Common myeloid progenitor, CD34-positive (primary cell): ENCODE measurements around the gene ANGPTL1.
"Not testable (repeated sequence)": the region's sequence is repeated elsewhere in the genome, so short reads cannot be mapped to it uniquely, and the experiment has no call there.

Experiments
- CTCF ChIA-PET: fragments of 350-600 bp; sonication (Branson Sonifier 250); formaldehyde crosslinking; loops from one replicate; lab custom pipeline; 2021; ENCODE audit warnings: antibody characterized with exemption; lab: Charles Lee
- POLR2A ChIA-PET: fragments of 350-600 bp; sonication (Branson Sonifier 250); formaldehyde crosslinking; loops from one replicate; lab custom pipeline; 2021; ENCODE audit warnings: antibody characterized with exemption; lab: Charles Lee
- DNase-seq, 3 donors: peaks; one replicate each; pipeline versions ENCODE4 v3.0.0 to v3.0.0-alpha.2; 2013
- H3K27ac ChIP-seq, 2 experiments: 1 replicate in 1 of 2; 2 replicates in 1 of 2; pipeline ENCODE4 v1.7.0; 2013; ENCODE audit warnings: inconsistent platforms in 2 of 2, low read length in 2 of 2, mild to moderate bottlenecking in 2 of 2, low read depth in 1 of 2, moderate library complexity in 1 of 2; ENCODE audit not compliant: severe bottlenecking in 2 of 2, insufficient read depth in 1 of 2, poor library complexity in 1 of 2
- H3K27me3 ChIP-seq, 5 experiments: replicated peaks in 2 of 5; 1 replicate in 3 of 5; 2 replicates in 2 of 5; pipeline versions ENCODE4 v1.6.1 to v1.7.0; 2013; ENCODE audit warnings: low read length in 4 of 5, mild to moderate bottlenecking in 2 of 5, moderate library complexity in 2 of 5, inconsistent platforms in 1 of 5; ENCODE audit not compliant: insufficient read depth in 5 of 5, control insufficient read depth in 4 of 5
- H3K36me3 ChIP-seq, 4 experiments: 1 replicate in 2 of 4; 2 replicates in 2 of 4; pipeline versions ENCODE4 v1.6.1 to v1.7.0; 2013; ENCODE audit warnings: low read length in 3 of 4, control low read depth in 1 of 4, mild to moderate bottlenecking in 1 of 4; ENCODE audit not compliant: control insufficient read depth in 4 of 4, insufficient read depth in 4 of 4
- H3K4me1 ChIP-seq, 4 experiments: 1 replicate in 3 of 4; 2 replicates in 1 of 4; pipeline versions ENCODE4 v1.6.1 to v1.7.1; 2013; ENCODE audit warnings: low read length in 3 of 4, mild to moderate bottlenecking in 3 of 4, control low read depth in 1 of 4, inconsistent platforms in 1 of 4, moderate library complexity in 1 of 4; ENCODE audit not compliant: control insufficient read depth in 4 of 4, insufficient read depth in 4 of 4; ENCODE audit errors: control extremely low read depth in 1 of 4
- H3K4me3 ChIP-seq, 7 experiments: 1 replicate in 4 of 7; 2 replicates in 3 of 7; pipeline versions ENCODE4 v1.5.1 to v1.7.0; 2013; ENCODE audit warnings: mild to moderate bottlenecking in 7 of 7, low read length in 6 of 7, moderate library complexity in 6 of 7, inconsistent platforms in 2 of 7, low read depth in 2 of 7, control low read depth in 1 of 7; ENCODE audit not compliant: insufficient read depth in 4 of 7, control insufficient read depth in 1 of 7; ENCODE audit errors: extremely low read depth in 1 of 7
- H3K9me3 ChIP-seq, 5 experiments: 1 replicate in 4 of 5; 2 replicates in 1 of 5; pipeline versions ENCODE4 v1.6.1 to v1.7.1; 2013; ENCODE audit warnings: low read length in 4 of 5, mild to moderate bottlenecking in 2 of 5, inconsistent platforms in 1 of 5, low read depth in 1 of 5, moderate library complexity in 1 of 5; ENCODE audit not compliant: control insufficient read depth in 4 of 5, insufficient read depth in 2 of 5; ENCODE audit errors: control extremely low read depth in 1 of 5
- WGBS: methylation state at CpG from one replicate; pipeline ENCODE4 v1.1.5; 2013; ENCODE audit not compliant: insufficient coverage; 5-methylcytosine and 5-hydroxymethylcytosine counted together

ANGPTL1 gene

DNA sequence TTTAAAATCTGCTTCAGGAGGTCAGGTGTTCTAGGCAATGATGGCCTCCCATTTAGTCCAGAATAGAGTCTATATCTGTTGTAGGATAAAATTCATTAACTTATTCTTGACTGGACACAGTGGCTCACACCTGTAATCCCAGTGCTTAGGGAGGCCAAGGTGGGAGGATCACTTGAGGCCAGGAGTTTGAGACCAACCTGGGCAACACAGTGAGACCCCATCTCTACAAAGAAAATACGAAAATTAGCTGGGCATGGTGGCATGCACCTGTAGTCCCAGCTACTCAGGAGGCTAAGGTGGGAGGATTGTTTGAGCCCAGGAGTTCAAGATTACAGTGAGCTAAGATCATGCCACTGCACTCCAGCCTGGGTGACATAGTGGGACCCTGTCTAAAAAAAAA, 23.0 kb downstream of the ANGPTL1 start:
- POLR2A ChIA-PET = not testable (repeated sequence)

DNA sequence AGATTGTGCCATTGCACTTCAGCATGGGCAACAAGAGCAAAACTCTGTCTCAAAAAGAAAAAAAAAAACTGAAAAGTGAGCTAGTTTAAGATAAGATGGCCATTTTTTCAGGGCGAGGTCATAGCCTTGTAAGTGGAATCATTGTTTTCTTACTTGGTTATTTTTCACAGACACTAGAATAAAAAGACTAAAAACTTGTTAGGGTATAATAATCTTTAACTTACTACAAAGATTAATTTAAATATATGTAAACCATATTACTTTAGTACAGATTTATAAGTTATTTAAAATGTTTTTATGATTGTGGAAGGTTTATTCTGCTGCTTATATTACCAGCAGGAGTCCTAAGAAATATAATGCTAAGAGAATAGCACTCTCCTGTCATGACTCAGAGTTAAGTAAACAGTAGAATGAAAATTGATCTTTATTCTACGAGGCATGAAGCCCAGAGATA, 23.5 kb downstream of the ANGPTL1 start:
- ChIA-PET POLR2A (no interaction called here), CTCF (interaction anchor here (1.2 kb wide), 1 partner anchor 41 kb away, joined by 3 read pairs; no protein-coding TSS in a partner anchor)
- H3K27ac ChIP-seq = no peak overlapping the region
- H3K36me3 ChIP-seq = no peaks in the 10 kb centered on the region
- H3K9me3 ChIP-seq = no peaks in the 10 kb centered on the region
- H3K4me3 ChIP-seq = no peak overlapping the region
- no CpG with 5 or more reads among the region's 2 CpGs for WGBS
- H3K27me3 ChIP-seq = no peaks in the 10 kb centered on the region
- DNase-seq = no peak
- no peaks in the 10 kb centered on the region for H3K4me1 ChIP-seq

More for the DNA sequence above, 23.0 kb downstream of the ANGPTL1 start:
- not testable (repeated sequence) for H3K4me3 ChIP-seq, H3K4me1 ChIP-seq, H3K36me3 ChIP-seq, H3K9me3 ChIP-seq, H3K27me3 ChIP-seq, DNase-seq, H3K27ac ChIP-seq
- WGBS = no CpG with 5 or more reads among the region's 1 CpG
- CTCF ChIA-PET = interaction anchor here (1.2 kb wide), 1 partner anchor 40 kb away, joined by 3 read pairs; no protein-coding TSS in a partner anchor

DNA sequence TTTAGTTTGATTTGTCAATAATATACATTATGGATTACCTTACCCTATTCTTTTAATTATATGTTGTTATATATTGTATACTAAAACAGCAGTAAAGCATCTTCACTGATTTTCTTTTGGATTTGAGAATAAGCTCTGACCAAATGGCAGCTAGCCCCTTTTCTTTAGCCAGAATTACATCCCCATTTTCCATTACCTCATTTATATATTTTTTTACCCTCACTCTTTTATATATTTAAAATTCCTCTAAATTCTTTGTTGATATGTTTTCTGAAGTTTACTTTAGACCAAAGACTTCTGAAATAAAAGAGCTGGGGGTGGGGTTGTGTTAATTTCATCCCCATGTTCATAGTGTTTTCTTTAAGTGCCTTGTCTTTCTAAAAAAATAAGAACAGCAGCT, 24.6 kb downstream of the ANGPTL1 start:
- no peak overlapping the region for H3K27ac ChIP-seq
- H3K4me1 ChIP-seq = no peaks in the 10 kb centered on the region
- H3K4me3 ChIP-seq = no peak overlapping the region
- no peaks in the 10 kb centered on the region for H3K36me3 ChIP-seq
- ChIA-PET CTCF (no interaction called here), POLR2A (no interaction called here)
- DNase-seq = no peak
- H3K9me3 ChIP-seq = no peaks in the 10 kb centered on the region
- no peaks in the 10 kb centered on the region for H3K27me3 ChIP-seq

GRCh38 chr1:178844436-178844835, 26.4 kb downstream of the ANGPTL1 start:
- Histone ChIP-seq H3K27me3 (no peaks in the 10 kb centered on the region), H3K27ac (no peak overlapping the region), H3K4me3 (no peak overlapping the region), H3K9me3 (no peaks in the 10 kb centered on the region), H3K4me1 (no peaks in the 10 kb centered on the region), H3K36me3 (no peaks in the 10 kb centered on the region)
- DNase-seq = no peak
- WGBS = no CpG with 5 or more reads among the region's 3 CpGs
- ChIA-PET POLR2A (no interaction called here), CTCF (no interaction called here)

- POLR2A ChIA-PET = no interaction called here
Measured at GRCh38 chr1:178825167-178825566, 45.7 kb downstream of the ANGPTL1 start.

DNA sequence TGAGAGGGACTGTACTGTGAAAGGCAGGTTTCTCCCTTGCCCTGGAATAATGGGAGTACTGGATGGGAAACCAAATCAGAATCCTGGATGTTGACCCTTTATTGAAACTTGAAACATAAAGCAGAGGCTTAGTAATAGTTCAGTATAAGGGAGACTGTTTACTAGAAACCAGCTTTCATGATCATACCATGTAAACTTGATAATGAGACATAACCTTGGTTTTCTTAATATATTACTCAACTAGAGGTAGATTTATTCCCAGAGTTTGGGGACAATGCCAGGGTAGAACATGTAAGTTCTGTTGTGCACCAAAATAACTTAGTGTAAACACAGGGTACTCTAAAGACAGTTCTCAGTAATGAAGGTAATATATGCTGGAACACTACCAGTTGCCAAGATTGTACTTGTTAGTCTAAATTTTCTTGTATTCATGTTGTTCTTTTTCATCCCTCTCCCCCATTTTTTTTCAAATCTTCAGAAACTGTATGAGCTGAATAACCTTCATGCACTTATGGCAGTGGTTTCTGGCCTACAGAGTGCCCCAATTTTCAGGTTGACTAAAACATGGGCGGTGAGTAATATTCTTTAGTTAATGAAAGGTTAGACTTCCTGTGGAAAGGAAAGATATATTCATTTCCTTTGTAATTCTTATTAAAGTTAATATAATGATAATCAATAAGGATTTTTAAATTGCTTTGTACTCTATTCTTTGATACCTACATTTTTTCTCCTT, 49.6 kb downstream of the ANGPTL1 start:
- Histone ChIP-seq H3K4me3 (no peak overlapping the region), H3K27ac (no peak overlapping the region), H3K36me3 (peaks cover 0 to 10% (median 5%) of the 10 kb centered on the region in 4 experiments), H3K27me3 (no peaks in the 10 kb centered on the region), H3K4me1 (no peaks in the 10 kb centered on the region), H3K9me3 (peaks cover 0 to 3% (median 0%) of the 10 kb centered on the region in 5 experiments)
- CTCF ChIA-PET = no interaction called here
- no CpG with 5 or more reads among the region's 1 CpG for WGBS
- POLR2A ChIA-PET = interaction anchor here (0.6 kb wide), 1 partner anchor 137 kb away, joined by 5 read pairs; no protein-coding TSS in a partner anchor
- DNase-seq = no peak

More at GRCh38 chr1:178825167-178825566, 45.7 kb downstream of the ANGPTL1 start:
- DNase-seq = no peak
- H3K4me1 ChIP-seq = no peaks in the 10 kb centered on the region
- H3K27me3 ChIP-seq = no peaks in the 10 kb centered on the region
- CTCF ChIA-PET = no interaction called here
- no peak overlapping the region for H3K27ac ChIP-seq
- H3K4me3 ChIP-seq = no peak overlapping the region
- peaks cover 0 to 18% (median 7%) of the 10 kb centered on the region in 4 experiments for H3K36me3 ChIP-seq
- 100% methylated on average over 2 of the region's 2 CpGs for WGBS
- H3K9me3 ChIP-seq = peaks cover 0 to 5% (median 0%) of the 10 kb centered on the region in 5 experiments

- no peaks in the 10 kb centered on the region for H3K4me1 ChIP-seq
- no peaks in the 10 kb centered on the region for H3K27me3 ChIP-seq
- no peak for DNase-seq
- H3K36me3 ChIP-seq = peaks cover 0 to 9% (median 6%) of the 10 kb centered on the region in 4 experiments
- H3K9me3 ChIP-seq = no peaks in the 10 kb centered on the region
- POLR2A ChIA-PET = no interaction called here
- H3K27ac ChIP-seq = no peak overlapping the region
- CTCF ChIA-PET = interaction anchor here (1.0 kb wide), 1 partner anchor 17 kb away, joined by 3 read pairs; no protein-coding TSS in a partner anchor
- H3K4me3 ChIP-seq = no peak overlapping the region
- WGBS = 100% methylated on average over 3 of the region's 4 CpGs
Measured at GRCh38 chr1:178819123-178819522, 51.8 kb downstream of the ANGPTL1 start.
